GM18867 (cell line): ENCODE data around the gene ST3GAL3.
"Not testable (repeated sequence)": the region's sequence is repeated elsewhere in the genome, so short reads cannot be mapped to it uniquely, and the experiment has no call there.

Experiments
- ATAC-seq: cut with Tn5 transposase; IDR thresholded peaks from one replicate; pipeline ENCODE4 v1.9.1; 2021; ENCODE audit warnings: mild to moderate bottlenecking, moderate library complexity; ENCODE audit not compliant: unreplicated experiment

The ST3GAL3 gene

GRCh38 chr1:43753422-43753821 lies 46.1 kb downstream of the ST3GAL3 start:
- ATAC-seq, result no peak

GRCh38 chr1:43754892-43755291 lies 47.6 kb downstream of the ST3GAL3 start:
- ATAC-seq, result no peak

DNA sequence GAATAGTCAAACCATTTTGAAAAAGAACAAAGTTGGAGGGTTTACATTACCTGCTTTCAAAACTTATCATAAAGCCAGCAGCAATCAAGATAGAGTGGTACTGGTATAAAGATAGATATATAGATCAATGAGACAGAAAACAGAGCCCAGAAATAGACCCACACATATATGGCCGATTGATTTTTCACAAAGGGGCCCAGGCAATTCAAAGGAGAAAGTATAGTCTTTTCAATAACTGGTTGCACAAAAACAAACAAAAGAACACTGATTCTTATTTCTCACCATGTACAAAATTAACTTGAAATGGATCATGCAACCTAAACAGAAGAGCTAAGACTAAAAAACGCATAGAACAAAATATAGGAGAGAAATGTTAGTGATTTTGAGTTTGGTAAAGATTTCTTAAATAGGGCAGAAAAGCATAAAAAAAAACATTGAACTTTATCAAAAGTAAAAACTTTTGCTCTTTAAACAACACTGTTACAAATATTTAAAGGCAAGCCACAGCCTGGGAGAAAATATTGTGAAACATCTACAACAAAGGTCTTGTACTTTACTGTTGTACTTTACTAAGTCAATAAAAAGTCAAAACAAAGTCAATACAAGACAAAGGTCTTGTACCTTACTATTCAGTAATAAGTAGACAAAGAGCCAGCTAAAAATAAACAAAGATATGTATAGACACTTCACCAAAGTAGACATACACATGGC lies 50.2 kb downstream of the ST3GAL3 start:
- ATAC-seq, result no peak

GRCh38 chr1:43760745-43761317 lies 53.5 kb downstream of the ST3GAL3 start:
- no peak for ATAC-seq

- ATAC-seq, result no peak
Observed at GRCh38 chr1:43763497-43763973, 56.2 kb downstream of the ST3GAL3 start.

- no peak for ATAC-seq
Observed at GRCh38 chr1:43764581-43764980, 57.2 kb downstream of the ST3GAL3 start.

GRCh38 chr1:43766086-43766784 lies 58.9 kb downstream of the ST3GAL3 start:
- no peak for ATAC-seq

DNA sequence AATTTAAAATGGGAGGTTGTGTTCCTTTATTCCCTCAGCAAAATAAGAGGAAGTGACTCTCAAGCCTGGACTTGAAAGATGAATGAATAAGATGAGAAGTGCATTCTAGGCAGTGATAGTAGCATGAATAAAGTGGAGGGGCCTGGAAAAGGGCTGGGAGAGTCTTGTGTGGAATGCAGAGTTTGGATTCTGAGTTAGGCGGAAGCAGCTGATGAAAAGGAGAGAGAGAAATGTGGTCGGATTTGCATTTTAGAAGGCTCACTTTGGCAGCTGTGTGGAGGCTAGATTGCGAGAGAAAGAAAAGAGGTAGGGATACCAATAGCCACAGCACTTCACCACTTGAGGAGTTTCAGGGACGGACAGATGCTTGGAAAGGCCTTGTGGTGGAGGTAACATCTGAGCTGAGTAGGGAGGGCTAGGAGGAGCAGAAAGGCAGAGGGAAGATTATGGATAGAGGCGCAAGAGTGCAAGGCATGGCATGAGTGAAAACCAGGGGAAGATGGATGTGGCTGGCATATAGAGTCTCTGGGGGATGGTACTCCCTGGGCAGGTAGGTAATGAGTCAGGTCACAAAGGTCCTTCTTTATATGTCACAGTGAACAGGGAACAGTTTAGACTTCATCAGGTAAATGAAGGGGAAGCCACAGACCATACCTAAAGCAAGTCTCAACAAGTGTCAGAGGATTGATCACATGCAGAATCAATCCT lies 59.6 kb downstream of the ST3GAL3 start:
- no peak for ATAC-seq

DNA sequence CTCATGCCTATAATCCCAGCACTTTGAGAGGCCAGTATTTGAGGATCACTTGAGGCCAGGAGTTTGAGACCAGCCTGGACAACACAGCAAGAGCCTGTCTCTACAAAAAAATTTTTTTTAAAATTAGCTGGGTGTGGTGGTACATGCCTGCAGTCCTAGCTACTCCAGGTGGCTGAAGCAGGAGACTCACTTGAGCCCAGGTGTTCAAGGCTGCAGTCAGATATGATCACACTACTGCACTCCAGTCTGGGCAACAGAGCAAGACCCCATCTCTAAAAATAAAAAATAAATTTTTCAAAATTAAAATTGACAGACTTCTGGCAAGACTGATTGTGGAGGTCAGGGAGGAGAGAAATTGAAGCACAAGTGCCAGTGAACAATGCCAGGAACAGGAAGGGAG lies 60.8 kb downstream of the ST3GAL3 start:
- ATAC-seq, result no peak

DNA sequence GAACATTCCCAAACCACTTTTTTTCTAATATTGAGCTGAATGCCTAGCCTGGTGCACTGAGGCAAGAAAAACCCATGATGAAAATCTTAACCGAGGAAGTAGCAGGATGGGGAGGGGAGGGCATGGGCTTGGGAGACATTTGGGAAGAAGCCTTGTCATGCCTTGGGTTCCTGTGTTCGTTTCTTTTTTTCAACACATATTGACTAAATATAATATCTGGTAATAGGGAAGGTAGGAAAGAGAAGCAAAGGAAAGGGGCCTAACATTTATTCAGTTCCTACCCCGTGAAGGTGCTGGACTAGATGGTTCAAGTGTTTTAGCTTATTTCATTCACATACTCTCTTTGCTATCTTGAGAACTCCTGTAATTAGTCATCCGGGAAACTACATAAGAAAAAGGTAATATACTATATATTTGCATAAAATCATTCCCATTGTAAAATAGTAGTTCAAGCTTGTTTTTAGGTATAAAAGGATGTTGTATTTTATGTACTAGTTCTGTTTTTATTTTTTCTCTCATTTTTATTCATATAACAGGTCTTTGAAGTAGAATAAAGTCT lies 62.1 kb downstream of the ST3GAL3 start:
- no peak for ATAC-seq

DNA sequence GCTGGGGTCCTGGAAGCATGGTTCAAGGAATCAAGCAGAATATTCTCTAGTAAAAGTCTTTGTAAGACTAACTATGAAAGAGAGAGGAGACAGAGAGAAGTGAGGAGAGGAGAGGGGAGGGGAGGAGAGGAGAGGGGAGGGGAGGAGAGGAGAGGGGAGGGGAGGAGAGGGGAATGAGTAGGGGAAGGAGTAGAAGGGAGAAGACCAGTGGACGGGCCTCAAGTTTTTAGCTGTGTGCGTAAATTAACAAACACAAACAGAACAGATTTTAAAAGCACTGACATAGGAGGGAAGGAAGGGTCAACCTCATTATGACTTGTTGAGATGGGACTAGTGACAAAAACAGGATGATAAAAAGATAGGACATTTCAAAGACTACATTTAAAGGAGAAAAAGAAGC lies 62.8 kb downstream of the ST3GAL3 start:
- no peak for ATAC-seq

- ATAC-seq, result no peak
Observed at GRCh38 chr1:43772978-43773377, 65.6 kb downstream of the ST3GAL3 start.

DNA sequence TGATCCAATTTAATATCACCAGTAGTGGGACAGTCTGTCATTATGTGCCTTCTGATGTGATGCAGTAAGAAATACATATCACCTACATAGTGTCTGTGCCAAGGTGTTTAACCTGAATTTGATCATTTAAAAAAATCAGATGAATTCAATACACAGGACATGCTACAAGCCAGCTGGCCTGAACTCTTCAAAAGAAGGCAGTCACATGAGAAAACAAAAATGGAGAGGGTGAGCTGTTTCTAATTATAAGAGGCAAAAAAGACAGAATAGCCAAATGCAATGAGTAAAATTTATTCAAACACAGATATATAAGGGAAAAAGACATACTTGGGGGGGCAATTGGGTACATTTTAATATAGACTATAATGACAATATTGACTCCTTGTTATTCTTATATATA lies 66.5 kb downstream of the ST3GAL3 start:
- ATAC-seq, result no peak

DNA sequence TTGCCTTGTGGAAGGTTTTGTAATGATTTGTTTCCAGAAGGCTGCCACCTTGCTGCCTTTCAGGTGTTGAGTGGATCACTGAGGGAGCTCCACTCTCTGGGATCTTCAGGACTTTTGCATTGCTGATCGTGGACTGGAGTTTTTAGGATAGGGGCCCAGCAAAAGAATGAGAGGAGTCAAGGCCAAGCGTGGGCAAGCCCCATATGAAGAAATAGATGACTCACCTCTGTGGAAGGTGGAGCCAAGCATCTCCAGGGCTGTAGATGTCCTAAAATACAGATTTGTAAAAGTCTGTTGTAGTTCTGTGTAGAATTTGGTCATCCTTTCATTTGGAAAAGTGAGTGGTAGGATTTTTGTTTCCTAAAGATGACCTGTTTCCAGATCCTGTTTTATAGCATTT lies 67.0 kb downstream of the ST3GAL3 start:
- ATAC-seq, result no peak

- no peak for ATAC-seq
Observed at GRCh38 chr1:43776043-43776761, 68.9 kb downstream of the ST3GAL3 start.

- not testable (repeated sequence) for ATAC-seq
Observed at GRCh38 chr1:43777916-43778315, 70.6 kb downstream of the ST3GAL3 start.

DNA sequence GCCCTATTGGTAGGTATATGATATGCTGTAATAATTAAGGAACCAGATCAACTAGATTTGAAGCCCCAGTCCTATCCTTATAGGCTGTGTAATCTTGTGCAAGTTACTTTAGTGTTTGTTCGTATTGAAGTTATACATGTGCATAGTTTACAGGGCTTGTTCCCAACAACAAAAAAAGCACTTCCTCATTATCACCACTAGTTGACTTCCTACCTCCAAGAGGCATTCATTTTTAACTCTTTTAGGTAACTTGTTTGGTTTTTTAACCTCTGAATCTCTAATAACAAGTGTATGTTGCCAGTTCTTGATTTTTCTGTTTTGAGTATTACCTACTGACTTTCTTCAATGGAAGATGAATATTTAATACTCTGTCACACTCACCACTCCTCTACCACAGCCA lies 71.9 kb downstream of the ST3GAL3 start:
- no peak for ATAC-seq

GRCh38 chr1:43779805-43780403 lies 72.6 kb downstream of the ST3GAL3 start:
- no peak for ATAC-seq

DNA sequence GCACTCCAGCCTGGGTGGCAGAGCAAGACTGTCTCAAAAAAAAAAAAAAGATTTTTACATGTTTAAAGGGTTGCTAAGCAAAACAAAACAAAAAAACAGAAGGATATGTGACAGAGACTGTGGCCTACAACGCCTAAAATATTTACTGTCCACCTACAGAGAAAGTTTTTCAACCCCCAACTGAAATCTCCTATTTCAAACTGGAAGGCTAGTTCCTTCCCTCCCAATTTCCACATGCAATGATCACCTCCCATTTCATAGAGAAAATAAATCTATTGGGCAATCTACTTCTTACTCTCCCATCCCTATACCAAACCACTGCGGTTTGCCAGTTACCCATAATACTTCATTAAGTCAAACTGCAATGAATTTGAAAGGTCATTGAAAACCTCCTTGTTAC lies 74.2 kb downstream of the ST3GAL3 start:
- ATAC-seq, result no peak

DNA sequence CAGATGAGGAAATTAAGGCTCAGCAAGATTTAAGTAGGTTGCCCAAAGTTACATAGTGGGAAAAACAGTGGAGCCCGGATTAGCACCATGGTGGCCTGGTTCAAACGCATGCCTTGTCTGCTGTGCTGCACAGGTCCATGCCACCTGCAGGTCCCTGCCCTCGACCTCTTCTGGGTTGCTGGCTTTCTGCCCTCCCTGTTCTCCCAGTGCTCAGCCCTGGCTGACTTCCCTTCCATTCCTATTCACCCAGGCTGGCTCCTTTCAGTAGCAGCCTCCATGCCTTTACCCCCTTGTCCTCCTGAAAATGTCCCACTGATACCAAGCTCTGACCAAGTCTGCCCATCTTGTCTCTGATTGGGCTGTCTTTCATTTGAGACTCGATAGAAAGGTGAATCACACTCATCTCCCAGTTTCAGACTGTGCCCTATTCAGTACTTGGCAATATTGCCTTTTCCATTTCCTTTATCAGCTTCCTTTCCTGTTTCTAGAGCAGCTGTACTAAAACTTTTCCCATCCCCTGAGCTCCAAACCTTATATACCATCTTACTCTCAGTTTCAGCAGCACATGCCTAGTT lies 75.8 kb downstream of the ST3GAL3 start:
- no peak for ATAC-seq
